GM19397 (cell line): ENCODE results near the gene SPOCD1.

Experiments
- ATAC-seq: cut with Tn5 transposase; IDR thresholded peaks from one replicate; pipeline ENCODE4 v1.9.1; 2021; ENCODE audit warnings: mild to moderate bottlenecking, moderate library complexity; ENCODE audit not compliant: unreplicated experiment

SPOCD1 gene

DNA sequence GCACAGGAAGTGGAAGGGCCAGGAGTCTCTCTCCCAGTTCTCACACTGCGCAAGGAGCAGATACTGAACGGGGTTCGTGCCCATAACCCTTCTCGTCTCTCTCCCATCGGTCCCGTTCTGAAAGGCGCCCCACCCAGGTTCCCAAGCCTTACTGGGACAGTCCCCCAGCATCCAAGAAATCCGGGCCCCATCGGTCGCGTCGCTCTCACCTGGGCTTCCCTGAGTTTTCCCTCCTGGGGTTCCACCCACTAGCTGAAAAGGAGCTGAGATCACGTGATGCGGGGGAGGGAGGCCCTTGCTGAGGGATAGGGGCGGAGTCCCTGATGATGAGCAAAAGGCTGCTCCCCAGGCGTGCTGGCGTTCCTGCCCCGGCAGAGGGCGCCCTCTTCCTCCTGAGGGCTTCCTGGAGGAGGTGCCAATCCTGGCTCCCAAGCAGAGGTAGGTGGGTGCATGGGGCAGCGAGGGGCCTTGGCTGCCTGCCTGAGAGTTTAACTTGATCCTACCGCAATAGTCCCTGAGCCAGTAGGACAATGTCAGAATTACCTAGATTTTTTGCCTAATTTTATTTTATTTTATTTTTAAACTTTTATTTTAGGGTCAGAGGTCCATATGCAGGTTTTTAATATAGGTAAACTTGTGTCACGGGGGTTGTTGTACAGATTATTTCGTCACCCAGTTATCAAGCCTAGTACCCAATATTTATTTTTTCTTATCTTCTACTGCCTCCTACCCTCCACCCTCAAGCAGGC is at the start of gene SPOCD1:
SPOCD1 (minus strand) TSS at position 271 of the 749 bp plus-strand sequence. CDS start 689 bp downstream, outside the sequence.
- no peak for ATAC-seq

DNA sequence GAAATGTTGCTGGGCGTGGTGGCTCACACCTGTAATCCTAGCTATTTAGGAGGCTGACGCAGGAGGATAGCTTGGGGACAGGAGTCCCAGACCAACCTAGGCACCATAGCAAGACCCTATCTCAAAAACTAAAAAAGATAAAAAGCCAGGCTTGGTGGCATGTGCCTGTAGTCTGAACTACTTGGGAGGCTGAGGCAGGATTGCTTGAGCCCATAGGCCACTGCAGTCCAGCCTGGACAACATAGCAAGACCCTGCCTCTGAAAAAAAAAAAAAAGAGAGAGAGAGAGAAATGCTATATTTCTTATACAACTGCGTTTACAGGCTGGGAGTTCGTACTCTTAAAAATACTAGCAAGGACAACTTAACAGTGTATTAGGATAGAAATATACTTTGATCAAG is 46.2 kb upstream of the SPOCD1 start:
- ATAC-seq, result no peak

DNA sequence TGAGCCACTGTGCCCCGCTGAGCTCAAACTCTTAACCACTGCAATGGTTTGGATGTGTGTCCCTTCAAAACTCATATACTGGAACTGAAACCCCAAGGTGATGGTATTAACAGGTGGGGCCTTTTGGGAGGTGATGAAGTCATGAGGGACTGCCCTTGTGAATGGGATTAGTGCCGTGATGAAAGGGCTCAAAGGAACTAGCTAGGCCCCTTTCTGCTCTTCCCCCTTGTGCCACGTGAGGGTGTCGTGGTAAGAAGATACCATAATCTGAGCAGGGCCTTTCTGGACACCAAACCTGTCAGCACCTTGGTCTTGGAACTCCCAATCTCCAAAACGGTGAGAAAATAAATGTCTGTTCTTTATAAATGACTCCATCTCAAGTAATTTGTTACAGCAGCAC is 45.5 kb upstream of the SPOCD1 start:
- ATAC-seq, result no peak

DNA sequence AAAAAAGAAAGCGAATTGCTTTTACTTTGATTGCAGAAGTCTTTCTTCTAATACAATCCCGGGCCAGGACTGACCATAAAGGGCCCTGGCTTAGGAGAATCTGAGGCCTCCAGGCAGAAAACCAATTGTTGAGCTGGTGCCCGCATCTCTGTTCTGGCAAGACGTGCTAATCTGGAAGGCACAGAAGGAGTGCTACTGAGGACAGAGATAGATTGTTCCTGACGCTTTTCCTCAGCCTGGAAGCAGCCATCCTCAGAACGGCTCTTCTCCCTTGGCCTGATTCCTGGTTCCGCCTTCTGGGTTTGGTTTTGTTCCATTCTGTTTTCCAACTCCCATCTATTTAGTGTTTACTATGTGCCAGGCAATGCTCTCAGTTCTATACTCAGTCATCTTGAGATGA is 44.8 kb upstream of the SPOCD1 start:
- no peak for ATAC-seq

DNA sequence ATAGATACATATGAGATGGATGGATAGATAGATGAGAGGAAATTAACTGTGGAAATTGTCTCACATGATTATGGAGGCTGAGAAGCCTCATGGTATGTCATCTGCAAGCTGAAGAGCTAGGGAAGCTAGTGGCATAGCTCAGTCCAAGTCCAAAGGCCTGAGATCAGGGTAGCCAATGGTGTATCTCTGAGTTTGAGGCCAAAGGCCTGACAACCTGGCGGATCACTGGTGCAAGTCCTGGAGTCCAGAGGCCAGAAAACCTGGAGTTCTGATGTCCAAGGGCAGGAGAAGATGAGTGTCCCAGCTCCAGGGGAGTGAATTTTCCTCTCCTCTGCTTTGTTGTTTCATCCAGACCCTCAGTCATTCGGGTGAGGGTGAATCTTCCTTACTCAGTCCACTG is 43.9 kb upstream of the SPOCD1 start:
- ATAC-seq, result no peak

DNA sequence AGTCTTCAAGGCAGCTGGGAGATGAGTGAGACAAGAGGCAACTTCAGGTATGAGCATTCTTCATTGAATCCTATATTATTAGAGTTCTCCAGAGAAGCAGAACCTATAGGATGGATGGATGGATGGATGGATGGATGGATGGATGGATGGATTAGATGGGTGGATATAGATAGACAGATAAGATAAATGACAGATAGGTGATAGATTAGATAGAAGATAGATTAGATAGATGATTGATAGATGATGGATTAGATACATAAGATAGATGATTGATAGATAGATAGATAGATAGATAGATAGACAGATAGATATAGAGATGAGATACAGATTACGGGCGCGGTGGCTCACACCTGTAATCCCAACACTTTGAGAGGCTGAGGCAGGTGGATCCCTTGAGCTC is 43.2 kb upstream of the SPOCD1 start:
- ATAC-seq, result no peak

DNA sequence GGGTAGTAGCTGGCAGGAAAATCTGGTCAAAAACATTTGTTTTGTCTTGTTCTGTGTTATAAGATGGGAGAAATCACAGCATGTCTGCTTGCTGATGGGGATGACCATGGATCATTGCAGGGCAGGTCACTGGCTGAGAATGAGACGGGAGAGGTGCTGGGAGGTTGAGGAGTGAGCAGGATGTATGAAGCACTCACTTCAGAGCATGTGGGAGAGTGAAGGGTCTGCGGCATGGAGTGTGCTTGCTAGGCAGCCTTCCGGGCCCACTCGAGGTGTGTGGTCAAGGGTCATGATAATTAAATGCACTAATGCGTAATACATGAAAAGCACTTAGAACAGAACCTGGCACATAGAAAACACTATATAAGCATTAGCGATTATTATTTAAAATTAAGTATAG is 42.0 kb upstream of the SPOCD1 start:
- ATAC-seq, result no peak

DNA sequence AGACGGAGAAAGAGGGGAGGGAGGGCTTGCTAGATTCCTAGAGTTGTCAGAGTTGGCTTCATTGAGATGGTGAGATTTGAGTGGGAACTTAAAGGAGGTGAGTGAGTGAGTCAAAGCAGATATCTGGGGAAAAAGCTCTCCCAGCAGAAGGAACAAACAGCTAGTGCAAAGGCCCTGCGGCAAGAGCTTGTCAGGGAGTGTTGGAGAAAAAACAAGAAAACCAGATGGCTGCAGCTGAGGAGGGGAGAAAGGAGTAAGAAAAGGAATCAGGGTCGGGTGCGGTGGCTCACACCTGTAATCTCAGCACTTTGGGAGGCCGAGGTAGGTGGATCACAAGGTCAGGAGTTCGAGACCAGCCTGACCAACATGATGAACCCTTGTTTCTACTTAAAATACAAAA is 40.3 kb upstream of the SPOCD1 start:
- ATAC-seq, result no peak

DNA sequence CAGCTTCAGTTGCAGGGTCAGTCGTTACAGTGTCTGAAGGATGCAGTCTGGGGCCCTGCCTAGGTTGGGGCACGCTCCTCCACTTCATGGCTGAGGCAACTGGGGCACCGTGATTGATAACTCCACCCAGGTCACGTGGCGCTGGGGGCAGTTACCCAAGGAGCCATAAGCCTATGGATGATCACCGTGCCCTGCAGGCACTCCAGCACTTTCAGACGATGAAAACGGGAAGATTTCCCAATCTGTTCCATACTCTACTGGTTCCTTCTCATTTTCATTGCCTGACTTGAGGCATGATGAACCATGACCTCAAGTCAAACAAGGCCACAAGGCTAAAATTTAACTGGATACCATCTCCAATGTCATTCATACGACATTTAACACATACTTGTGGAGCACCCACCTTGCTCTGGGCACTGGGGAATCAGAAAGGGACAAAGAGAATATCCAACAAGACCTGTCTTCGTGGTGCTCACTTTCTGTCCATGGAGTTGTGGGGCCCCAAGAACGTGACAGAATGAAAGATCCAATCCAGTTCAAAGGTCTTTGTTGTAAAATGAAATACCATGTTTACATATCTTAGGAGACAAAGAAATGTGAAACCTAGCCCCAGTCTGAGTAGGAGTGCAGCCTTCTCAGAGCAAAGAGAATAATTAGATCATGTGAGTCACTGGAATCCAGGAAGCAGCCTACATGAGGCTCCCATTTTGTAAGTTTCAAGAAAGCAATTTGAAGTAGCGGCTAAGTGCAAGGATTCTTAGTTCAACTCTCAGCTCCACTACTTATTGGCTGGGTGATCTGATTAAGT is 39.4 kb upstream of the SPOCD1 start:
- ATAC-seq, result no peak

DNA sequence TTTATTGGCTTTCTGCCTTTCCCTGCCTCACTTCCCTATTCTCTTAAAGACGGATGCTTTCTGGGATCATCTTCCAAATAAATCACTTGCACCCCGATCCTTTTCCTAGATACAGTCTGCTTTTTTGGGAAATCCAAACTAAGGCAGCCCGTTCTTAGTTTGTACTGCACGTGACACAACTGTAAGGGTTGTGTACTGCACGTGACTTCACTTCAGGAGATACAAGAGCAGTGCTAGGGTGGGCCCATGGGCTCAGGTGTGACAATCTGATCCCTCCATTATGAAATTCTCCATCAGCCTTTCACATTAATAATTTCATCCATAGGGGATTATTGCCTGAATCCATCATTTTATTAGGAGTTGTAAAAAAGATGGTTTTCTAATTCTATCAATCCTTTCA is 33.8 kb upstream of the SPOCD1 start:
- ATAC-seq, result no peak

DNA sequence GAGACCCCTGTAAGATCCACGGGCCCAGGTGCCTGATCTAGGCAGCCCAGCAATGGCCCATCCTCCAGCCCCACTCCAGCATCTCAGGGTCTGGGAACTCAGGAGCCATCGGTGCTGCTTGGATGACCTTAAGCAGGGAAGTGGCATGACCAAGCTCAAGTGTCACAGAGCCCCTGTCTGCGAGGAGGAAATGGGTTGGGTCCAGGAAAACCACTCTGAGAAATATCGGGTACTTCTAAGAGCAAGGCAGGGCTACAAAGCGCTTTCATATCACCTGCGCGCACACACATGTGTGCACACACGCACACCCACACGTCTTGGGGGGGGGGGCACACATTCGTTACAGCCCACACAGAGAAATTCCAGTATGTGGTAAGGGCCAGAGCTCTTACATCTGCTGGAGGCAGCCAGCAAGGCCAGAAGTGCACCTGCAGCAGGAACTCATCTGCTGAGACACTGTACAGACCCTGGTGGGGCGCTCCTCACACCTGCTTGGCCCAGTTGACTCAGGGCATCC is 32.6 kb upstream of the SPOCD1 start:
- ATAC-seq, result no peak

DNA sequence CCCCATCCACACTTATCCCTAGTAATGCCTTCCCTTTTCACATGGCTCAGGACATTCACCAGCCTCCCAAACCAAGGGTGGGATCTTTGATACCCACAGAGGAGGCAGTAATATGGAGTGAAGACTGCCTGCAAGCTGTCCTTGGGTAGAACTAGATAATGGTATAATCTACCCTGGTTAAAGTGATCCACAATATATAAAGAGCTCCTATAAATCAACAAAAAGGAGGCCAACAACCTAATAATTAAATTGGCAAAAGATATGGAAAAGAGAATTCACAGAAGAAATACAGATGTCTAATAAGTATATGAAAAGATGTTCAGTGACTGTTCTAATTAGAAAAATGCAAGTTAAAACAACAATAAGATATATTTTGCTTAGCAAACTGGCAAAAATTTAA is 30.7 kb upstream of the SPOCD1 start:
- ATAC-seq, result no peak

DNA sequence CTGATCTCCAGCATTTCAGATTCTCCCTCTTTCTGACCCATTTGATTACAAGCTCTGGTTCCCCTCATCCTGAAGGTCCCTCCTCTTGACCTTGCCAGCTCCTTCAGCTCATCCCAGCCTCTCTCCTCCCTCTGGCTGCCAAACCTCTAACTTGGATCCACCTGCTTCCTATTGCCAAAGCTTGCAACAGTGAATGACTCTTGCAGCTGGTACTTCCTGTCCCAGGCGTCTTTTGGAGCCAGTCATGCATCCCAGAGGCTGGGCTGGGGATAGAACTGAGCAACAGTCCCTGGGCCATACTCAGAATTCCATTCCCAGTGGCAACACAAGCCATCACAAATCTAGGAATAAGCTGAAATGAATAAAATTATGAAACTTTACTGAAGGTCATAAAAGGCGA is 27.7 kb upstream of the SPOCD1 start:
- no peak for ATAC-seq

DNA sequence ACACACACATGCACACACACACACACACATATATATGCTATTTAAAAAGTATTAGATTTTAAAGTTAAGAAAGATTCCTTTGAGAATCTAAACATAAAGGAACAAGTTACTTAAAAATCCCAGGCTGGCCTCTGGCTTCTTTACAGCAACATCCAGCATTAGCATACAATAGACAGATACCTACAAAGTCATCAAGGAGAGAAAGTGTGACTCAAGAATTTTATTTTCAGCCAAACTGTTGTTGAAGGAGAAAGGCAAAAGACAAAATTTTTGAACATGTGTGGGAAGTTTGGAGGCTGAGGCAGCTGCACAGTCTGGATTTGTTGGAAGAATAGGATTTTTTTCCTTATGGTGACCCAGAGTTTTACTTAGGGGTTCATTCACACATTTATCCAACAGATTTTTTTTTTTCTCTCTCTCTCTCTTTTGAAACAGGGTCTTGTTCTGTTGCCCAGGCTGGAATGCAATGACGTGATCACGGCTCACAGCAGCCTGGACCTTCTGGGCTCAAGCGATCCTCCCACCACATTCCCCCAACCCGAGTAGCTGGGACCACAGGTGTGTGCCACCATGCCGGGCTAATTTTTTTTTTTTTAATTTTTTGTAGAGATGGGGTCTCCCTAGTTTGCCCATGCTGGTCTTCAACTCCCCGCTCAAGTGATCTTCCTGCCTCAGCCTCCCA is 24.0 kb upstream of the SPOCD1 start:
- ATAC-seq, result no peak

DNA sequence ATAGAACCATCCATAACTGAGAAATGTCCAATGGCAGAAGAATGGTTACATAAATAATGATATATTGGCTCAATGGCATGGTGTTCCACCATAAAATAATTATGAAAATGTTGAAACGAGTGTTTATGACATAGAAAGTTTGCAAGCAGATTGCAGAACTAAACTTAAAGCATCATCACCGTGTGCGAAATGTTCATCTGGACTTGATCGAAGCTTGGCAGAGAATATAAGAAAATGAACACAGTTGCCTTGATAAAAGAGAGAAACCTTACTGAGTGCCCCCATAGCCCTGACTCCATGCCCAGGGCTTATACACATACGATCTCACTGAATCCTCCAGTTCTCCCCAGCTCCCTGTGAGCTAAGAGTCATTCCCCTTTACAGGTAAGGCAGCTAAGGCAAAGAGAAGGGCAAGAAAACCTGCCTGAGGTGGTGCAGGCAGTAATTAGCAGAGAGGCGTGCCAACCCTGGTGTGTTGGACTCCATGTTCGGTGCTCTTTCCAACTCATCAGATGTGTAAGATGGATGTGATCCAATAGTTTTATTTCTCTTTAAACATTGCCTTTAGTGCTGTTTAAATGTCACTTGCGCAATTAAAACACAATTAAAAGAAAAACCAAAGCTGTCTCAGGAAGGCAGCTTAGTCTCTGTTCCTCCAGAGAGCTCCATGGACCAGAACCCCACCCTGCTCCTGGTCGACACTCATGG is 21.8 kb upstream of the SPOCD1 start:
- ATAC-seq, result no peak

DNA sequence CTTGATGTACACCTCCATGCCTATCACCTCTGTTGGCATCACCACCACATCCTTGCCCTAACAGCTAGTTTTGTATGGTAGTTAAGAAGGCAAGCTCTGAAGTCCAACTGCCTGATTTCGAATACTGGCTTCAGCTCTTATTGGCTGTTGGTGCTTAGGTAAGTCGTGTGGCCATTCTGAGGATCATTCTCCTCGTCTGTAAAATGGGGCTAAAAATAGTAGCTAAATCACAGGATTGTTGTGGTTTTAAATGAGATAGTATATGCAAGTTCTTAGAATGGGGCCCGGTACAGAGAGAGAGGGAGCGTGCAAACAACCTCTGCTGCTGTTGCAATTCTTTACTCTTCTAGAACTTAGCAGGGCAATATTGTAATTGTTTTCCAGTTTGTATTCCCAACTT is 20.8 kb upstream of the SPOCD1 start:
- ATAC-seq, result no peak

DNA sequence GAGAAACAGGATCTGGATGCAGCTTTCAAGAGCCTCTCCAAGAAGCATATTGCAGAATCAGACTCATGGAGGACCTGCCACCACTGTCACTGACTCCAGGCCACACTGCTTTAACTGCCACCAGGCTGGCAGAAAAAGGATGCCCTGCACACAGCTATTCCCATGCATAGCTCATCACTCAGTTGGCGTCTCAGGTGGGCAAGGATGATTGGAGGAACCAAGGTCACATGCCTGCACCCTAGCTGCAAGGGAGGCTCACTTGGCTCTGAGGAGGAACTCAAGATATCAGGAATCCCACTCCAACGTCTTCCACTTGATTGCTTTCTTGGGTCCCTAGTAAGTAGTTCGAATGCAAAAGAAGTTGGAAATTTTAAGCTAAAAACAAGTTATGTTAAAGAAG is 19.6 kb upstream of the SPOCD1 start:
- ATAC-seq, result no peak

DNA sequence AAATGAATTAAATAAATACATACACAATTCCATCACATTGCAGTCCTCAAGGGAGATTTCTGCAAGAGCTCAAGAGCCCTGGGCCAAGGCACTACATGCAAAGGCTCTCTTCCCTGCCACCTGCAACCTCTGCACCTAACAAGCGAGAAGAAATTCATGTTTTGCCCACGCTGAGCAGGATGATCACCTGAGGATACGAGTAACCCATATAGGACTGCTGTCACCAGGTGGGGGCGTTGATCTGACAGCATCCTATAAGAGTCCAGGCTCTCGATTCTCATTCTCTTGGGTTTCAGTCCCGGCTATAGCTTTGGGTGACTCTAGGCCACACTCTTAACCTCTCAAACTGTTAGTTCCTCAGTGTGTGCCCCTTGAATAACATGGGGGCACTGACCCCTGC is 18.7 kb upstream of the SPOCD1 start:
- no peak for ATAC-seq

DNA sequence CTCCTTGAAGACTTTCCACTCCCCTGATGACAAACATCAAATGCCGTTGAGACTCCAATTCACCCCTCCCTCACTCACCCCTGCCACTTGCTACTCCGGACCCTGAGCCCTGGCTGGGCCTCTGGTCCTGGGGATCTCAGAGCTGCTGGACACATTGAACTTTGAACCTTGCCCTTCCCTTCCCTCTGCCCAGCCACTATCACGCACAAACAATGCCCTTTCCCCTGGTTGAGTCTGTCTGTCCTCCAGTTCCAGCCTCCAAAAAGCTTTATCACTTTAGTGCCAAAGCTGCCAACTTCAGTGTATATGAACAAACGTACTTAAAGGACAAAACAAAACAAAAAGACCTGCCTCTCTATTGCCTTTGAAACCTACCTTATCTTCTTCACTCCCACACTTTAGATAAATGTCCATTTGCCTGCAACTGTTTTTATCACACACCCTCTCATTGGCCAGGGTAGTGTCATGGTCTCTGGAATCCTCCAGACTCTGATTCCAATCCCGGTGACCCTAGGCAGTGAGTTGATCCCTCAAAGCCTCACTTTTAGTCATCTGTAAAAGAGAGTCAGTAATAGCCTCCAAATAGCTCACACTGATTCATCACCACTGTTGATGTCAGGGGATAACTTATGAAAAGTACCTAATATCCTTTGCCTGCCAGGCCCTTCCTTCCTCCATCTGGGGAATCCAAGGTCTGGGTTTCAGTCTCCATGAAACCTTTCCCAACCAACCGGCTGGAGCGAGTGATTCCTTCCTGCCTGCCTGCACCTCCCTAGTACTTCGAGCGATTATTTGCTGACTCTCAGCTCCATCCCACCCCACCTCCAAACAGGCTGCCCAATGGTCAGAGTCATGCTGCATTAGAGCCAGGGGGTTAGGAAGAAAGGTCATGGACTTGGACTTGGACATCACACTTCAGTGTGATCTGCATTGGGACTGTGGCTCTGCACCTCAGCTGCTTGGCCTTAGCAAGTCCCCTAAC is 15.9 kb upstream of the SPOCD1 start:
- ATAC-seq, result no peak

DNA sequence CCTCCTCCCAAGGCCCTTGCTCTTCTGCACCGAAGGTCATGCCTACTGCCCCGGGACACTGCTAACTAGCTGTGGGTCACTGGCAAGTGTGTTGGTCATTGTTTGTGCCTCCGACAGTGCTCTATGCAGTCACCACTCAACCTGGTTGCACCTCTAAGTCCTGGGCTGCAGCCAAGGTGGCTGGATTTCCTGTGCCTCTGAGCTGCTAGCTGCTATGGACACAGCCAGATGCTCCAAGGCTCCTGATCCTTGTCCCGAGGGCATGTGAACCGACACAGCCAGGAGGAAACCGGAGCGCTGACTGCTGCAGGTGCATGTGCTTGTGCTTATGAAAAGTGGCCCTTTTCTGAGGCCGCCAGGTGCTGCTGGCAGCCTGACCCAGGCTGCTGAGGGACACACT is 14.7 kb upstream of the SPOCD1 start:
- no peak for ATAC-seq
